ENCODE data around the gene INO80.
"Not testable (repeated sequence)": the region's sequence is repeated elsewhere in the genome, so short reads cannot be mapped to it uniquely, and the experiment has no call there.

- not testable (repeated sequence) for TF ChIP-seq EZH2 (IDR thresholded peaks at IDR 0.05); POLR2AphosphoS5 (IDR thresholded peaks at IDR 0.05; ENCODE audit: borderline replicate concordance, low read depth, low read length)
Observed at GRCh38 chr15:41078879-41079278, 37.2 kb downstream of the INO80 start.
